ENCODE data around the gene STX12.

Gene STX12

GRCh38 chr1:27752360-27752759, 20.7 kb upstream of the STX12 start:
- Histone ChIP-seq H3K79me2 (ENCODE audit: insufficient read depth, low read length) (no peaks in the 10 kb centered on the region), H3K9me2 (replicated peaks; ENCODE audit: low read depth, low read length) (no peaks in the 10 kb centered on the region), H3K9me3 (ENCODE audit: insufficient read depth, low read depth, low read length) (no peaks in the 10 kb centered on the region), H3K36me3 (ENCODE audit: insufficient read depth, low read length) (peaks cover 24% of the 10 kb centered on the region; the same call in 1 of the 2 replicates), H3K4me1 (ENCODE audit: insufficient read depth, low read length, poor library complexity, severe bottlenecking) (no peaks in the 10 kb centered on the region), H3K4me3 (ENCODE audit: low read length, poor library complexity, severe bottlenecking) (no peak overlapping the region), H3K9ac (ENCODE audit: low read depth, low read length, poor library complexity, severe bottlenecking) (no peak overlapping the region), H2AFZ (ENCODE audit: low read length) (no peak overlapping the region), H3K4me2 (ENCODE audit: low read depth, low read length, poor library complexity, severe bottlenecking) (no peak overlapping the region), H3F3A (ENCODE audit: low read depth) (no peaks in the 10 kb centered on the region), H3K27me3 (ENCODE audit: insufficient read depth, low read length, poor library complexity, severe bottlenecking) (no peaks in the 10 kb centered on the region), H4K20me1 (ENCODE audit: insufficient read depth, low read length, poor library complexity, severe bottlenecking) (no peaks in the 10 kb centered on the region)
- TF ChIP-seq EZH2phosphoT487 (IDR thresholded peaks at IDR 0.05; ENCODE audit: borderline replicate concordance) (no peak), CTCF (conservative IDR thresholded peaks at IDR 0.05; ENCODE audit: low read length) (no peak)

GRCh38 chr1:27755286-27755685, 17.7 kb upstream of the STX12 start:
- Histone ChIP-seq H3K9me3 (ENCODE audit: insufficient read depth, low read depth, low read length) (no peaks in the 10 kb centered on the region), H3F3A (ENCODE audit: low read depth) (no peaks in the 10 kb centered on the region), H3K79me2 (ENCODE audit: insufficient read depth, low read length) (no peaks in the 10 kb centered on the region), H3K36me3 (ENCODE audit: insufficient read depth, low read length) (peaks cover 15% of the 10 kb centered on the region; the same call in 1 of the 2 replicates), H4K20me1 (ENCODE audit: insufficient read depth, low read length, poor library complexity, severe bottlenecking) (no peaks in the 10 kb centered on the region), H3K27me3 (ENCODE audit: insufficient read depth, low read length, poor library complexity, severe bottlenecking) (no peaks in the 10 kb centered on the region), H3K9ac (ENCODE audit: low read depth, low read length, poor library complexity, severe bottlenecking) (no peak overlapping the region), H2AFZ (ENCODE audit: low read length) (no peak overlapping the region), H3K9me2 (replicated peaks; ENCODE audit: low read depth, low read length) (no peaks in the 10 kb centered on the region), H3K4me1 (ENCODE audit: insufficient read depth, low read length, poor library complexity, severe bottlenecking) (no peaks in the 10 kb centered on the region), H3K4me3 (ENCODE audit: low read length, poor library complexity, severe bottlenecking) (no peak overlapping the region), H3K4me2 (ENCODE audit: low read depth, low read length, poor library complexity, severe bottlenecking) (no peak overlapping the region)
- TF ChIP-seq CTCF (conservative IDR thresholded peaks at IDR 0.05; ENCODE audit: low read length) (no peak), EZH2phosphoT487 (IDR thresholded peaks at IDR 0.05; ENCODE audit: borderline replicate concordance) (no peak)

GRCh38 chr1:27755865-27756264, 17.2 kb upstream of the STX12 start:
- H3K9me3 ChIP-seq (ENCODE audit: insufficient read depth, low read depth, low read length): no peaks in the 10 kb centered on the region
- H3K9ac ChIP-seq (ENCODE audit: low read depth, low read length, poor library complexity, severe bottlenecking): no peak overlapping the region
- peaks cover 10% of the 10 kb centered on the region; the same call in 1 of the 2 replicates for H3K36me3 ChIP-seq (ENCODE audit: insufficient read depth, low read length)
- H3K4me2 ChIP-seq (ENCODE audit: low read depth, low read length, poor library complexity, severe bottlenecking): no peak overlapping the region
- H2AFZ ChIP-seq (ENCODE audit: low read length): no peak overlapping the region
- no peaks in the 10 kb centered on the region for H3K27me3 ChIP-seq (ENCODE audit: insufficient read depth, low read length, poor library complexity, severe bottlenecking)
- no peaks in the 10 kb centered on the region for H3K9me2 ChIP-seq (replicated peaks; ENCODE audit: low read depth, low read length)
- H3K4me1 ChIP-seq (ENCODE audit: insufficient read depth, low read length, poor library complexity, severe bottlenecking): no peaks in the 10 kb centered on the region
- TF ChIP-seq CTCF (conservative IDR thresholded peaks at IDR 0.05; ENCODE audit: low read length) (no peak), EZH2phosphoT487 (IDR thresholded peaks at IDR 0.05; ENCODE audit: borderline replicate concordance) (no peak)
- H3K79me2 ChIP-seq (ENCODE audit: insufficient read depth, low read length): no peaks in the 10 kb centered on the region
- H4K20me1 ChIP-seq (ENCODE audit: insufficient read depth, low read length, poor library complexity, severe bottlenecking): no peaks in the 10 kb centered on the region
- no peaks in the 10 kb centered on the region for H3F3A ChIP-seq (ENCODE audit: low read depth)
- H3K4me3 ChIP-seq (ENCODE audit: low read length, poor library complexity, severe bottlenecking): no peak overlapping the region
